IPS-18a (cell line): ENCODE data around the gene SOCS6.
A peak's percentile ranks its signal among the peaks of the same experiment; 100 is the strongest.

Experiments used
- H3K27ac ChIP-seq: one replicate; pipeline ENCODE4 v1.5.1; 2013; ENCODE audit warnings: low read length
- H3K27me3 ChIP-seq: one replicate; pipeline ENCODE4 v1.6.1; 2013; ENCODE audit warnings: mild to moderate bottlenecking, low read length; ENCODE audit not compliant: control insufficient read depth, insufficient read depth
- H3K36me3 ChIP-seq: one replicate; pipeline ENCODE4 v1.6.1; 2013; ENCODE audit warnings: low read depth, low read length; ENCODE audit not compliant: control insufficient read depth
- H3K4me1 ChIP-seq: one replicate; pipeline ENCODE4 v1.6.1; 2013; ENCODE audit warnings: low read depth, low read length; ENCODE audit not compliant: control insufficient read depth
- H3K4me3 ChIP-seq: one replicate; pipeline ENCODE4 v1.5.1; 2013; ENCODE audit warnings: low read length
- H3K9ac ChIP-seq: one replicate; pipeline ENCODE4 v1.6.1; 2013; ENCODE audit warnings: mild to moderate bottlenecking, low read length, moderate library complexity
- H3K9me3 ChIP-seq: one replicate; pipeline ENCODE4 v1.6.1; 2013; ENCODE audit warnings: low read depth, low read length; ENCODE audit not compliant: control insufficient read depth

SOCS6 gene

DNA sequence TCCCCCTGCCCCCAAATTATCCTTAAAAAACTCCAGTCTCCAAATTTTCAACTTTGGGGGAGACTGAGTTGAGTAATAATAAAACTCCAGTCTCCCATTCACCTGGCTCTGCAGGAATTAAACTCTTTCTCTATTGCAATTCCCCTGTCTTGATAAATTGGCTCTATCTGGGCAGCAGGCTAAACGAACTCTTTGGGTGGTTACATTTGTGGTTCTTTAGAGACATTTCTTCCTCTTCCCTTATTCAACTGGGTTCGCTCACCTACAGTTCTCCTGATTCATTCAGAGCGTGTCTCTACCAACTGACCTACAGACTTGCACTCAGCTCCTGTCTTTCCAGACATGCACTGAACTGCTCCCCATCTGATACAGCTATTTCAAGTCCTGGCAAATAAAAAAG lies 17.1 kb upstream of the SOCS6 start:
- Histone ChIP-seq H3K4me3 (no peak overlapping the region), H3K9me3 (peaks cover 15% of the 10 kb centered on the region), H3K36me3 (no peaks in the 10 kb centered on the region), H3K4me1 (no peaks in the 10 kb centered on the region), H3K27ac (no peak overlapping the region), H3K9ac (no peak overlapping the region), H3K27me3 (no peaks in the 10 kb centered on the region)

DNA sequence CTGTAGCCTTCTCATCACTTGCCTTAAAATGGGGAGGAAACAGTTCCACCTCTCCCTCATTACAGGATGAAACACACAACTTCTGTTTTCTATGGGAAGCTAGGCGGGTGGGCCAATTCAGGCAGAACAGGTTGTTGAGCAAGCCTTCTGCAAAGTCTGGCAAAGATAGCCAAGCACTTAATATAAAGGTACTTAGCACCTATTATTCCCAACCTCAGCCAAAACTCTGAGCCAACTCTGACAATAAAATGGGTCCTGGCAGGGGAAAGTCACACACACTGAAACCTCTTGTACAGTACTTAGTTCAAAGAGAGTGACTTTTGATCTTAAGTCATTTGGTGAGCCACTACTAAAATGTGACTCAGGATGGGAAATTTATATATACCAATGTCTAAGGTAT lies 15.8 kb upstream of the SOCS6 start:
- H3K27ac ChIP-seq, result no peak overlapping the region
- no peak overlapping the region for H3K4me3 ChIP-seq
- H3K9ac ChIP-seq, result no peak overlapping the region

DNA sequence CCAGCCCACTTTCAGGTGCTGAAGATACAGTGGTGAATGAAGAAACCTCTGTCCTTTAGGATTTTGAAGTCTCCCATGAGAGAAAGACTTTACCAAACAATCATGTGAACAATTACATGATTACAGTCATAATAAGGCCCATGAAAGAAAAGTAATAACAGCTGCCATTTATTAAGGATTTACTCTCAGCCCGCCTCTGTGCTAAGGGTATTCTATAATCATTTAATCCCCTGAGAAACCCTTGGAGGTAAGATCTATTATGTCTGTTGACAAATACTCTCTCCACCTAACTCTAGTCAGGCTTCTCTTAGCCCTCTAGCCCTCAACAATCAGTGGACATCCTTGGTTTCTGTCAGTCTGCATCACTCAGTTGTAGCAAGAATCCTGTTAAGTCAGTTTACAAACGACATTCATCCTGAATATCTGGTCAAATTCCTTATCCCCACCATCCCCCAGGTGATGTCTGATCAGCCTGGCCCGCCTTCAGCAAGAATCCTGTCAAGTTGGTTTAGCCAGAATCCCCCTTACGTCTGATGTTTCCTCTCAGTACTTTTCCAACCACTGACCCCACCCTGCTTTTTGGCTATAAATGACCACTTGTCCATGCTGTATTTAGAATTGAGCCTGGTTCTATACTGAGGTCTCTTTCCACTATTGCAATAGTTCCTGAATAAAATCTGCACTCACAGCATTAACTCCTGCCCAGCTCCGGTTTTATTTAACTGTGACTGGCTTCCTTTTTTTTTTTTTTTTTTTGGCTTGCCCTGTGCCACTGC lies 12.2 kb upstream of the SOCS6 start:
- Histone ChIP-seq H3K27ac (no peak overlapping the region), H3K36me3 (no peaks in the 10 kb centered on the region), H3K9ac (no peak overlapping the region)

More for the DNA sequence above, 15.8 kb upstream of the SOCS6 start:
- peaks cover 15% of the 10 kb centered on the region for H3K9me3 ChIP-seq
- H3K27me3 ChIP-seq, result no peaks in the 10 kb centered on the region
- H3K36me3 ChIP-seq, result no peaks in the 10 kb centered on the region
- no peaks in the 10 kb centered on the region for H3K4me1 ChIP-seq

DNA sequence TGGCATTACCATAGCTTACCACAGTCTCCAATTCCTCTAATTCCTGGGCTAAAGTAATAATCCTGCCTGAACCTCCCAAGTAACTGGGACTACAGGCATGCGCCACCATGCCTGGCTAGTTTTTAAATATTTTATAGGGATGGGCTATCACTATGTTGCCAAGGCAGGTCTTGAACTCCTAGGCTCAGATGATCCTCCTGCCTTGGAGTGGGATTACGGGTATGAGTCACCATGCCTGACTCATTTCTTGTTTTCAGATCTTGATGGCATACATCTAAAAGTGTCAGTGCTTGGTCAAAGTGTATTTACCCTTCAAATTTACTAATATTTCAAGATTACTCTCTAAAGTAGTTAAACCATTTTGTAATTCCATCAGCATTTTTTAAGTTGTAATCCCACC lies 9.4 kb upstream of the SOCS6 start:
- H3K9ac ChIP-seq, result no peak overlapping the region
- H3K4me1 ChIP-seq, result no peaks in the 10 kb centered on the region
- no peak overlapping the region for H3K4me3 ChIP-seq
- H3K9me3 ChIP-seq, result no peaks in the 10 kb centered on the region
- no peaks in the 10 kb centered on the region for H3K27me3 ChIP-seq
- H3K36me3 ChIP-seq, result no peaks in the 10 kb centered on the region
- H3K27ac ChIP-seq, result no peak overlapping the region

More for the DNA sequence above, 12.2 kb upstream of the SOCS6 start:
- Histone ChIP-seq H3K27me3 (no peaks in the 10 kb centered on the region), H3K4me3 (no peak overlapping the region), H3K9me3 (peaks cover 9% of the 10 kb centered on the region), H3K4me1 (no peaks in the 10 kb centered on the region)

DNA sequence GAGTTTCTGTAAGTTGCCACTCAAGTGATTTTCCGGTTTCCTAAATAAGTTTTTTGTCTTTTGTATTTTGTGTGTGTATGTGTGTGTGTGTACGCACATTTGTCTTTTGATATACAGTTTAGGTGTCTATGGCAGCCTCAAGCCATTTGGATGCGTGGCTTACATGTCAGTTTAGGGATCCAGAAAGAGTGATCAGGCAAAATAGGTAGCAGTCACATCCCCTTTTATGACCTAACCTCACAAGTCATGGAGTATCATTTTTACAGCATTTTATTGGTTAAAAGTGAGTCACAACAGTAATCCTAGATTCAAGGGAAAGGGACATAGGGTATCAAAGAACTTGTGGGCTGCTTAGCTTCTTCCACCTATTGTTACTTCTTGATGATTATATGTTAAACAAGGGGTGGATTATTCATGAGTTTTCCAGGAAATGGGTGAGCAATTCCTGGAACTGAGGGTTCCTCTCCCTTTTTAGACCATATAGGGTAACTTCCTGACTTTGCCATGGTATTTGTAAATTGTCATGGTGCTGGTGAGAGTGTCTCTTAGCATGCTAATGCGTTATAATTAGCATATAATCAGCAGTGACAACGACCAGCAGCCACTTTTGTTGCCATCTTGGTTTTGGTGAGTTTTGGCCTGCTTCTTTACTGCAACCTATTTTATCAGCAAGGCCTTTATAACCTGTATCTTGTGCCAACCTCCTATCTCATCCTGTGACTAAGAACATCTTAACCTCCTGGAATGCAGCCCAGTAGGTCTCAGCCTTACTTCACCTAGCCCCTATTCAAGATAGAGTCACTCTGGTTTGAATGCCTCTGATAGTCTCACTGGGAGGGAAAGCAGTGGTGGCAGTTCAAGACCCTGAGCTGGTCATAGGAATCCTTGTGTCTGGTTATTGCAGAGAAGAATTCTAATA lies 8.6 kb upstream of the SOCS6 start:
- no peaks in the 10 kb centered on the region for H3K9me3 ChIP-seq
- no peak overlapping the region for H3K4me3 ChIP-seq
- H3K27me3 ChIP-seq, result no peaks in the 10 kb centered on the region
- no peak overlapping the region for H3K27ac ChIP-seq
- no peak overlapping the region for H3K9ac ChIP-seq
- no peaks in the 10 kb centered on the region for H3K36me3 ChIP-seq
- H3K4me1 ChIP-seq, result no peaks in the 10 kb centered on the region

DNA sequence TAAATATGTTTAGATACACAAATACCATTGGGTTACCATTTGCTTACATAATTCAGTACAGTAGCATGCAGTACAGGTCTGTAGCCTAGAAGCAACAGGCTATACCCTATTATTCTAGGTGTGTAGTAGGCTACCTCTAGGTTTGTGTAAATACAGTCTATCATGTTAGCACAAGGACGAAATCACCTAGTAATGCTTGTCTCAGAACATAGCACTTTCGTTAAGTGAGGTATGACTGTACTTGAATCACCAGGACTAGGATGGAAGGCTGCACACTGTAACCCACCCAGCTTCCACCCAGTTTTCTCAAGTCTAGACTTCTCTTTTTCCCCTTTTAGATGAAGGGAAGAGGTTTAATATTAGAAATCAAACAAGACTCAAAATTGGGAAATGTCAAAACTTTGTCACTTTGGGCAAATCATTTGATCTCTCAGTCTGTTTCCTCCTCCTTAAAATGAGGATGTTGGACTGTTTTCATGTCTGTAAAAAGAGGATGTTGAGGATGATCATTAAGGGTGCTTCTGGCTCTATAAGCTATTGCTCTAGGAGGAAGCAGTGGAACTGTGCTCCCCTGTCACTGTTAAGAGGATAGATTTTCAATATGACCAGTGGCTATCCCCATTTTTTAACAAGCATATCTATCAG lies 3.7 kb upstream of the SOCS6 start:
- Histone ChIP-seq H3K4me1 (peaks cover 8% of the 10 kb centered on the region), H3K9me3 (no peaks in the 10 kb centered on the region), H3K9ac (no peak overlapping the region), H3K27me3 (peaks cover 7% of the 10 kb centered on the region), H3K4me3 (no peak overlapping the region), H3K27ac (no peak overlapping the region), H3K36me3 (no peaks in the 10 kb centered on the region)

DNA sequence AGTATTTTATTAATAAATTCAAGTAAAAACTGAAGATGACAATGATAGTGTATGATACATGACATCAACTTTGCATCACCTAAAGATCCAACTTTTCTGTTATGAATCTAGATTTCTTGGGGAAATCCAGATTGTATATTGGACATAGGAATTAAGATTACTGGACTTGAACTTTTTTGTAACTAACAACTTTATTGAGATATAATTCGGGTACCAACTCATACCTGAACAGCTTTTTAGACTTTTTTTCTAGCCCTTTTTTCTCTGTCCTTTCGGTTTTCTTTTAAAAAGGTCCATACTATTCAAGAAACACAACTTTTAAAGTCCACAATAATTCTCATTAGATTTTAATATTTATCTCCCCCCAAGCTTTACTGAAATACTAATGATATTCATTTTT lies 1.1 kb upstream of the SOCS6 start:
- Histone ChIP-seq H3K9ac (peak overlapping the region; percentile 63), H3K27ac (no peak overlapping the region), H3K27me3 (peaks cover 7% of the 10 kb centered on the region), H3K4me3 (peak overlapping the region; percentile 74), H3K4me1 (peaks cover 18% of the 10 kb centered on the region), H3K36me3 (no peaks in the 10 kb centered on the region), H3K9me3 (no peaks in the 10 kb centered on the region)

DNA sequence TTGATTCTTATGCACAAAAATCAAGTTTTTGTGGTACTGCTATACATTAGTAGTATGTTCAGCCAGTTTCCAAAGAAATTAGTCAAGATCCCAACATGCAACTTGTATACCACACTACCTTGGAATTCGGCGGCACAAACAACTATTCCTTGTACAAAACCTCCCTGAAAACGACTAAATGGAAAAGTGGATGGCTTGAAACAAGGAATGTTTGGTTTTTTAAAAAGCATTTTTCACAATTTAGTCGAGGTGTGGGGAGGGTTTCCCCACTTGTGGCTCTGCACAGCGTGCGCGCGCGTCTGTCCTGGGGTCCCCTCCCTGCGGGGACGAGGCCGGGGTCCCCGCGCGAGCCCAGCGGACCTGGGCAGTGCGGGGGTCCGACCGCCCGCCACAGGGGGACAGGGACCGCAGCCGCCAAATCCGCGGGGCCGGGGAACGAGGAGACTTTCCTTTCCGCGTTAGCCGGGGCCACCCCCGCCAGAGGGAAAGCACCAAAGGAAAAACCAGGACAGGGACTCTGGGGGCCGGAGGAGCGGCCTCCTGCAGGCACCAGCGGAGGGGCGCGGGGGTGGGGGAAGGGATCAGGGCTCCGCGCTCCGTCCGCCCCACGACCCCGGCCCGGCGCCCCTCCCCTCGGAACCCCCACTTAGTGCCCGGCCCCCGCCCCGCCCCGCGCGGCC lies 534 bp upstream of the SOCS6 start:
- Histone ChIP-seq H3K9me3 (no peaks in the 10 kb centered on the region), H3K4me3 (peak overlapping the region; percentile 74)

DNA sequence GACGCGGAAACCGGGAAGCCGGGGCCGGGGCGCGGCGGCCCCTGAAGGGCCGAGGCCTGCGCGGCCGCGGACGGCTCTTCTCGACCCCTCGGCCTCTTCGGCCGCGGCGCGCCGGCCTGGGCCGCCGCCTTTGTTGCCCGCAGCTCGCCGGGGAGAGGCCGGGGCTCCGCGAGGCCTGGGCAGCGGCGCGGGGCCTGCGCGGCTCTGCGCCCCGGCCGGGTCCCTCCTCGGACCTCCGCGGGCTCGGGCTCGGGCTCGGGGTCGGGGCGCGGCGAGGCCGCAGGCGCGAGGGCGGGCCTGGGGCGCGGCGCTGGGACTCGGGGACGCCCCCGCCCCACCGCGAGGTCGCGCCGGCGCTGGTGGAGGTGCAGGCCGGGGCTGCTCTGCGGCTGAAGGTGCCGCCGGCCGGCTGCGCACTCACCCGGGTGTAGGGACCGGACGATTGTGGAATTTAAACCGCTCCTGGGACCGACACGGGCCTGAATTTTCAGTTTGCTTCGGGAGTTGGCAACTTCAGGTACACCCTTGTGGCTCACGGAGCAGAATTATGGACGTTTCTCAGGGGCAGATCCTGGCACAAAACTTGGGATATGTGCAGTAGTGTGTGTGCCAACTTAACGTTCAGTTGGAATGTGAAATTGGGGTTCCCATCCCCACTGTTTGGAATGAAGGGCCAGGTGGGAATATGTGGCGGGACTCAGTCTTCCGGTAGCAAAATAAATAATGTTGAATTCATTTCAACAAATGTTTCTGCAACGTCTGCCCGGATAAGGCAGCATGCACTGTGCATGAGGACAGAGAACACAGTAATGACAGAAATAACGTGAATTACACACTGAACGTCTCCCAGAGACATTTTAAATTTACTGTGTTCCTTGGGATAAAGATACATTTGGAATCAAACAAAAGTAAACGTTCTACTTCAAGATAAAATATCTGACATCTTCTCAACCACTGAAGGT lies 787 bp downstream of the SOCS6 start:
- Histone ChIP-seq H3K4me1 (peaks cover 18% of the 10 kb centered on the region), H3K36me3 (no peaks in the 10 kb centered on the region), H3K9ac (peak overlapping the region; percentile 78), H3K4me3 (peak overlapping the region; percentile 94), H3K27ac (no peak overlapping the region), H3K9me3 (no peaks in the 10 kb centered on the region), H3K27me3 (peaks cover 7% of the 10 kb centered on the region)

More for the DNA sequence above, 534 bp upstream of the SOCS6 start:
- Histone ChIP-seq H3K27me3 (peaks cover 7% of the 10 kb centered on the region), H3K4me1 (peaks cover 18% of the 10 kb centered on the region), H3K36me3 (no peaks in the 10 kb centered on the region), H3K9ac (peak overlapping the region; percentile 63), H3K27ac (no peak overlapping the region)

DNA sequence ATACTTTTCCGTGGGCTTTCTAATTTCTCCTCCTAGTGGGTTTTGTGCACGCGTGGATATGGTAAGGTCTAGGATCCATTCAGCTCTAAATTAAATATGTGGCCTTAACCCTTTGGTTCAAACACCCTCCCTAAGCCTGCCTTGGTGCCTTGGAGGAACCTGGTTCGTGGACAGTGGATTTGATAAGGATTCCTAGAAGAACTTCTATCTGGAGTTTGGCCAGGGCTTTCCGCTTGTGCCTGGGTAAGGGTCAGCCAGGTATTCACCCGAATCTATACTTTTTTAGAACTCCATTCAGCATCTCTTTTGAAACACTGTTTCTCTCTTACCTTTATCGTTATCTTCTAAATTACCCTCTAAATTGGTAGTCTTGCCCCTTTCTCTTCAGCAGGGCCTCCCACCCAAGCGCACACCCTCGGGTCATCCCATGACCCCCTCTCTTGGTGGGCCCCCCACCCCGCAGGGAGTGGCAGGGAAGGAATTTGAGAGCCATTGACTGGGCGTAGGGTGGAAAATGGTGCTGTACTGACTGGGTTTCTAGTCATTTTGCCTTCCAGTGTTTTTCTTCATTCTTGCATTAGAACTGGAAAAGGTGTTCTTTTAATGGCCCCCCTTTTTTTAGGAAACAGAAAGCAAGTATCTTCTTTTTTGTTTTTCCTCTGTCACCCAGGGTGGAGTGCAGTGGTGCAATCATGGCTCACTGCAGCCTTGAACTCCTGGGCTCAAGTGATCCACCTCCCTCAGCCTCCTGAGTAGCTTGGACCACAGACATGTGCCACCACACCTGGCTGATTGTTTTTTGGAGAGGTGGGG lies 1.8 kb downstream of the SOCS6 start:
- Histone ChIP-seq H3K4me3 (peak overlapping the region; percentile 94), H3K27me3 (peaks cover 7% of the 10 kb centered on the region), H3K9me3 (no peaks in the 10 kb centered on the region), H3K9ac (peak overlapping the region; percentile 78), H3K4me1 (peaks cover 18% of the 10 kb centered on the region), H3K27ac (no peak overlapping the region), H3K36me3 (no peaks in the 10 kb centered on the region)
